Adrenal gland (tissue), 12 donors: ENCODE data around the gene ABHD11. TPM values are rescaled to one million over a fixed set of nuclear protein-coding genes. Genes with fewer than 3 reads are reported as not detected.

Source experiments
- DNase-seq, 7 donors: peaks; one replicate each; pipeline ENCODE4 v3.0.0-alpha.2; 2019 to 2020
- H3K27ac ChIP-seq, 5 donors: fragments of 200-600 bp; sonication (generic) in 4 of 5; 1 replicate in 3 of 5; 2 replicates in 2 of 5; pipeline versions ENCODE4 v1.5.1 to v1.8.0; 2016 to 2020; ENCODE audit warnings: mild to moderate bottlenecking in 1 of 5
- H3K27me3 ChIP-seq: fragments of 200-600 bp; 2 replicates; pipeline ENCODE4 v1.8.0; 2021
- H3K36me3 ChIP-seq, 2 donors: fragments of 200-600 bp; replicated peaks in 1 of 2; 1 replicate in 1 of 2; 2 replicates in 1 of 2; pipeline versions ENCODE4 v1.5.1 to v1.8.0; 2018 to 2022
- H3K4me1 ChIP-seq, 2 donors: fragments of 200-600 bp; replicated peaks in 1 of 2; 1 replicate in 1 of 2; 2 replicates in 1 of 2; pipeline versions ENCODE4 v1.5.1 to v1.8.0; 2018 to 2021
- H3K4me3 ChIP-seq, 4 donors: fragments of 200-600 bp; sonication (generic) in 3 of 4; one replicate each; pipeline ENCODE4 v1.5.1; 2016 to 2018
- H3K9me3 ChIP-seq, 3 donors: fragments of 200-600 bp; sonication (generic) in 1 of 3; replicated peaks in 1 of 3; 1 replicate in 2 of 3; 2 replicates in 1 of 3; pipeline versions ENCODE4 v1.5.1 to v1.8.0; 2016 to 2021
- CTCF ChIP-seq, 6 experiments: fragments of 450-650 bp in 4 of 6; fragments of 200-600 bp in 2 of 6; sonication (generic) in 1 of 6; IDR thresholded peaks; 1 replicate in 5 of 6; 2 replicates in 1 of 6; pipeline versions ENCODE4 v1.5.1 to v1.8.0; 2016 to 2021; ENCODE audit warnings: antibody characterized with exemption in 6 of 6, mild to moderate bottlenecking in 2 of 6, moderate library complexity in 1 of 6
- POLR2A ChIP-seq, 2 donors: fragments of 450-650 bp; IDR thresholded peaks; one replicate each; pipeline ENCODE4 v1.6.1; 2017; ENCODE audit warnings: antibody characterized with exemption in 2 of 2, mild to moderate bottlenecking in 2 of 2, moderate library complexity in 1 of 2
- WGBS, 4 donors: extraction: QIAGEN DNeasy Blood & Tissue Kit in 2 of 4; methylation state at CpG; one replicate each; pipeline versions ENCODE4 v1.1.5 to v1.1.7; 2013 to 2017; 5-methylcytosine and 5-hydroxymethylcytosine counted together
- intact Hi-C, 2 donors: fragments of 100-400 bp; cut with DNase I; formaldehyde crosslinking; loops; one replicate each; pipeline versions ENCODE4 v1.14.1 to v1.15.0; 2022 to 2023
- polyA plus RNA-seq, 3 donors: library from polyadenylated mRNA; stranded (reverse); fragments of 200-250 nt in 2 of 3; fragments of 350-450 nt in 1 of 3; fragmentation: Illumina TruSeq in 1 of 3; extraction: RNeasy Lipid Tissue Mini Kit (QIAGEN cat#74804) in 1 of 3; gene quantifications; one replicate each; pipeline ENCODE4 v1.2.3, GENCODE V29; 2013 to 2014
- total RNA-seq, 9 donors: library from RNA; depleted of rRNA in 4 of 9; stranded (reverse); fragments of >200 nt in 4 of 9; fragments of 120-200 nt in 1 of 9; fragmentation: NEBNext Ultra II Directional in 1 of 9; extraction: Animal tissue kit (Norgen Biotek cat#: 25700) in 1 of 9; gene quantifications; one replicate each; pipeline versions ENCODE4 v1.1.0 to v1.2.4, GENCODE V29; 2013 to 2023
- donor health status: healthy with polysubstance abuse.
- donor health status: Bipolar disorder and iron deficiency.
- donor health status: DM: yes; HTN: yes; CAD: no.
- donor health status: DM: no; HTN: no; CAD: no.
- donor health status: DM: no; HTN: no; CAD: no.
- donor health status: DM: yes; HTN: yes; CAD: no.

ABHD11 gene
- total and polyA plus RNA-seq, 12 donors = 13.0 to 41.6 (median 18.4) TPM

GRCh38 chr7:73699370-73700068 is 39.1 kb downstream of the ABHD11 start:
- no peaks in the 10 kb centered on the region for H3K27me3 ChIP-seq
- intact Hi-C loops = no loop called here
- 75 to 88% (median 81%) methylated on average over 10 to 15 of the region's 15 CpGs for WGBS, 4 donors

GRCh38 chr7:73698410-73698809 is 40.2 kb downstream of the ABHD11 start:
- H3K9me3 ChIP-seq = no peaks in the 10 kb centered on the region

More at GRCh38 chr7:73699370-73700068, 39.1 kb downstream of the ABHD11 start:
- peaks cover 0 to 46% of the 10 kb centered on the region in 2 donors for H3K36me3 ChIP-seq
- no peak overlapping the region for H3K27ac ChIP-seq
- no peak for TF ChIP-seq POLR2A (IDR thresholded peaks at IDR 0.05)
- no peak for TF ChIP-seq CTCF (IDR thresholded peaks at IDR 0.05)
- no peak for DNase-seq
- H3K4me3 ChIP-seq = no peak overlapping the region
- no peaks in the 10 kb centered on the region for H3K4me1 ChIP-seq
- no peaks in the 10 kb centered on the region for H3K9me3 ChIP-seq

GRCh38 chr7:73696372-73696771 is 42.2 kb downstream of the ABHD11 start:
- intact Hi-C loops = no loop called here
- Histone ChIP-seq H3K36me3 (peaks cover 0 to 73% of the 10 kb centered on the region in 2 donors), H3K27me3 (no peaks in the 10 kb centered on the region), H3K4me3 (no peak overlapping the region), H3K27ac (no peak overlapping the region), H3K9me3 (no peaks in the 10 kb centered on the region), H3K4me1 (no peaks in the 10 kb centered on the region)
- 83 to 89% (median 86%) methylated on average over 4 of the region's 4 CpGs for WGBS, 4 donors
- TF ChIP-seq CTCF (IDR thresholded peaks at IDR 0.05) (no peak), POLR2A (IDR thresholded peaks at IDR 0.05) (no peak)
- no peak for DNase-seq

More at GRCh38 chr7:73698410-73698809, 40.2 kb downstream of the ABHD11 start:
- Histone ChIP-seq H3K4me3 (no peak overlapping the region), H3K36me3 (peaks cover 0 to 57% of the 10 kb centered on the region in 2 donors), H3K4me1 (no peaks in the 10 kb centered on the region), H3K27ac (no peak overlapping the region), H3K27me3 (no peaks in the 10 kb centered on the region)
- 88 to 96% (median 93%) methylated on average over 6 to 7 of the region's 7 CpGs for WGBS, 4 donors
- DNase-seq = no peak
- TF ChIP-seq POLR2A (IDR thresholded peaks at IDR 0.05) (no peak), CTCF (IDR thresholded peaks at IDR 0.05) (no peak)
- intact Hi-C loops = no loop called here

GRCh38 chr7:73690646-73691045 is 48.0 kb downstream of the ABHD11 start:
- intact Hi-C loops = no loop called here
- no peak for DNase-seq
- no peak overlapping the region for H3K4me3 ChIP-seq
- TF ChIP-seq CTCF (IDR thresholded peaks at IDR 0.05) (no peak), POLR2A (IDR thresholded peaks at IDR 0.05) (no peak)
- no peaks in the 10 kb centered on the region for H3K9me3 ChIP-seq
- H3K27ac ChIP-seq = no peak overlapping the region
- WGBS, 4 donors = 81 to 92% (median 87%) methylated on average over 7 of the region's 7 CpGs
- peaks cover 0 to 81% of the 10 kb centered on the region in 2 donors for H3K36me3 ChIP-seq
- no peaks in the 10 kb centered on the region for H3K4me1 ChIP-seq
- no peaks in the 10 kb centered on the region for H3K27me3 ChIP-seq
